Measurements from ENCODE around the gene AFF4. TPM values are rescaled to one million over a fixed set of nuclear protein-coding genes. Genes with fewer than 3 reads are reported as not detected.

Gene AFF4
- total RNA-seq, 3 donors from 2014 or later (not counting 1 experiment from before 2014, with no cell fraction given): 87.5 to 98.1 (median 90.8) TPM

GRCh38 chr5:132839426-132840301 lies 123.8 kb downstream of the AFF4 start:
- no peak overlapping the region for H3K4me3 ChIP-seq (ENCODE audit: low read length)
- Mint-ChIP-seq H3K27me3 (ENCODE audit: low read depth in 2 of 2) (no peaks in the 10 kb centered on the region), H3K4me1 (no peaks in the 10 kb centered on the region), H3K4me3 (no peak overlapping the region), H3K9me3 (no peaks in the 10 kb centered on the region), H3K36me3 (no peaks in the 10 kb centered on the region), H3K27ac (no peak overlapping the region)
- H3K4me1 ChIP-seq (ENCODE audit: control insufficient read depth, insufficient read depth, low read length): no peaks in the 10 kb centered on the region
- H3K27me3 ChIP-seq (ENCODE audit: control insufficient read depth, insufficient read depth, low read length): no peaks in the 10 kb centered on the region
- H3K9me3 ChIP-seq (ENCODE audit: control insufficient read depth, insufficient read depth, low read length): no peaks in the 10 kb centered on the region
- intact Hi-C loops (cut with micrococcal nuclease): no loop called here
- no peak for TF ChIP-seq CTCF (IDR thresholded peaks at IDR 0.05)
- WGBS (ENCODE audit: insufficient coverage): 91% methylated on average over 8 of the region's 8 CpGs
- no peaks in the 10 kb centered on the region for H3K36me3 ChIP-seq (ENCODE audit: control insufficient read depth, insufficient read depth, low read length)
- H3K27ac ChIP-seq (ENCODE audit: low read length): no peak overlapping the region
- no peak for DNase-seq
- no peak for ATAC-seq

- intact Hi-C loops (cut with micrococcal nuclease): no loop called here
- no peak overlapping the region for H3K4me3 ChIP-seq (ENCODE audit: low read length)
- no peaks in the 10 kb centered on the region for H3K4me1 Mint-ChIP-seq
- no peak for ATAC-seq
- H3K4me1 ChIP-seq (ENCODE audit: control insufficient read depth, insufficient read depth, low read length): no peaks in the 10 kb centered on the region
- H3K27ac ChIP-seq (ENCODE audit: low read length): no peak overlapping the region
- no peaks in the 10 kb centered on the region for H3K36me3 Mint-ChIP-seq
- H3K27me3 ChIP-seq (ENCODE audit: control insufficient read depth, insufficient read depth, low read length): no peaks in the 10 kb centered on the region
- DNase-seq: no peak
- TF ChIP-seq CTCF (IDR thresholded peaks at IDR 0.05): no peak
- H3K9me3 ChIP-seq (ENCODE audit: control insufficient read depth, insufficient read depth, low read length): no peaks in the 10 kb centered on the region
- H3K4me3 Mint-ChIP-seq: no peak overlapping the region
- no peaks in the 10 kb centered on the region for H3K27me3 Mint-ChIP-seq (ENCODE audit: low read depth in 2 of 2)
- 87% methylated on average over 3 of the region's 3 CpGs for WGBS (ENCODE audit: insufficient coverage)
- no peaks in the 10 kb centered on the region for H3K9me3 Mint-ChIP-seq
- no peaks in the 10 kb centered on the region for H3K36me3 ChIP-seq (ENCODE audit: control insufficient read depth, insufficient read depth, low read length)
- H3K27ac Mint-ChIP-seq: no peak overlapping the region
Measured at GRCh38 chr5:132838516-132839282, 124.7 kb downstream of the AFF4 start.

- Mint-ChIP-seq H3K4me3 (no peak overlapping the region), H3K27me3 (ENCODE audit: low read depth in 2 of 2) (no peaks in the 10 kb centered on the region), H3K9me3 (no peaks in the 10 kb centered on the region), H3K36me3 (no peaks in the 10 kb centered on the region), H3K4me1 (no peaks in the 10 kb centered on the region), H3K27ac (no peak overlapping the region)
- intact Hi-C loops (cut with micrococcal nuclease): no loop called here
- TF ChIP-seq CTCF (IDR thresholded peaks at IDR 0.05): no peak
- no peak overlapping the region for H3K4me3 ChIP-seq (ENCODE audit: low read length)
- H3K9me3 ChIP-seq (ENCODE audit: control insufficient read depth, insufficient read depth, low read length): no peaks in the 10 kb centered on the region
- H3K27ac ChIP-seq (ENCODE audit: low read length): no peak overlapping the region
- no peaks in the 10 kb centered on the region for H3K36me3 ChIP-seq (ENCODE audit: control insufficient read depth, insufficient read depth, low read length)
- no peak for ATAC-seq
- no peak for DNase-seq
- WGBS (ENCODE audit: insufficient coverage): 64% methylated on average over 2 of the region's 2 CpGs
- no peaks in the 10 kb centered on the region for H3K4me1 ChIP-seq (ENCODE audit: control insufficient read depth, insufficient read depth, low read length)
- H3K27me3 ChIP-seq (ENCODE audit: control insufficient read depth, insufficient read depth, low read length): no peaks in the 10 kb centered on the region
Measured at GRCh38 chr5:132837868-132838267, 125.6 kb downstream of the AFF4 start.
